Kidney epithelial cell (primary cell): ENCODE results near the gene GPANK1. TPM values are rescaled to one million over a fixed set of nuclear protein-coding genes. Genes with fewer than 3 reads are reported as not detected.
A peak's percentile ranks its signal among the peaks of the same experiment; 100 is the strongest.

Source experiments
- DNase-seq: peaks from one replicate; pipeline ENCODE4 v3.0.0-alpha.2; 2010; ENCODE audit warnings: low read depth
- H3K27me3 ChIP-seq: 2 replicates; pipeline ENCODE4 v1.6.0; 2011; ENCODE audit warnings: low read length; ENCODE audit not compliant: control insufficient read depth, insufficient read depth
- H3K36me3 ChIP-seq: 2 replicates; pipeline ENCODE4 v1.5.1; 2011; ENCODE audit warnings: low read length; ENCODE audit not compliant: control insufficient read depth, insufficient read depth
- H3K4me3 ChIP-seq: 2 replicates; pipeline ENCODE4 v1.5.1; 2011; ENCODE audit warnings: low read depth, mild to moderate bottlenecking, control low read depth, low read length
- total RNA-seq: library from RNA; depleted of rRNA; stranded (reverse); fragments of >200 nt; gene quantifications from 2 replicates; pipeline ENCODE4 v1.2.3, GENCODE V29; 2015
- TF ChIP-seq, protein P1 (sequence below): IDR thresholded peaks from 2 replicates; pipeline ENCODE4 v1.5.1; 2011; ENCODE audit warnings: mild to moderate bottlenecking, moderate library complexity, low read length, control low read depth, inconsistent platforms; ENCODE audit not compliant: insufficient read depth, poor library complexity, severe bottlenecking

GPANK1 gene
- total RNA-seq, 1 donor from 2014 or later: 22.0 TPM

DNA sequence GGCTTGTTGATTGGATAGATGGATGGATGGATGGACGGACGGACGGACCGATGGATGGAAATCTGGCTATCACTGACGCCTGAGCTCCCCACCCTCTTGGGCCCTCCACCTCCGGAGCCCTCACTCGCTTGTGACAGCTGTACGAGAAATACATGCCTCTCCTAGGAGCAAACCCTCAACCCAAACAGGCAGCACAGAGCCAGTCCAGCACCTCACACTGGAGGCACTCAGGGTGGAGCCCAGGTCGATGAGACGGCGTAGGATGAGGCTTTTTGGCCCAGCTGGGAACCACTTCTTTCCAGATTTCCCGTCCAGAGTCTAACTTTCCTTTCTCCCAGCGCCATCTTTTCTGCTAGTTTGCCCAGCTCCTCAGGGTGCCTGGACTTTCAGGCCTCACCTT lies 18.8 kb upstream of the GPANK1 start:
- H3K27me3 ChIP-seq: no peaks in the 10 kb centered on the region
- H3K36me3 ChIP-seq: no peaks in the 10 kb centered on the region
- H3K4me3 ChIP-seq: no peak overlapping the region
- TF ChIP-seq, protein P1, sequence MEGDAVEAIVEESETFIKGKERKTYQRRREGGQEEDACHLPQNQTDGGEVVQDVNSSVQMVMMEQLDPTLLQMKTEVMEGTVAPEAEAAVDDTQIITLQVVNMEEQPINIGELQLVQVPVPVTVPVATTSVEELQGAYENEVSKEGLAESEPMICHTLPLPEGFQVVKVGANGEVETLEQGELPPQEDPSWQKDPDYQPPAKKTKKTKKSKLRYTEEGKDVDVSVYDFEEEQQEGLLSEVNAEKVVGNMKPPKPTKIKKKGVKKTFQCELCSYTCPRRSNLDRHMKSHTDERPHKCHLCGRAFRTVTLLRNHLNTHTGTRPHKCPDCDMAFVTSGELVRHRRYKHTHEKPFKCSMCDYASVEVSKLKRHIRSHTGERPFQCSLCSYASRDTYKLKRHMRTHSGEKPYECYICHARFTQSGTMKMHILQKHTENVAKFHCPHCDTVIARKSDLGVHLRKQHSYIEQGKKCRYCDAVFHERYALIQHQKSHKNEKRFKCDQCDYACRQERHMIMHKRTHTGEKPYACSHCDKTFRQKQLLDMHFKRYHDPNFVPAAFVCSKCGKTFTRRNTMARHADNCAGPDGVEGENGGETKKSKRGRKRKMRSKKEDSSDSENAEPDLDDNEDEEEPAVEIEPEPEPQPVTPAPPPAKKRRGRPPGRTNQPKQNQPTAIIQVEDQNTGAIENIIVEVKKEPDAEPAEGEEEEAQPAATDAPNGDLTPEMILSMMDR: no peak
- no peak for DNase-seq

GRCh38 chr6:31681135-31681671 lies 16.4 kb upstream of the GPANK1 start:
- Histone ChIP-seq H3K36me3 (no peaks in the 10 kb centered on the region), H3K4me3 (peak overlapping the region; percentile 14), H3K27me3 (no peaks in the 10 kb centered on the region)
- DNase-seq: peak; percentile 26
- TF ChIP-seq, protein P1: no peak

GRCh38 chr6:31680226-31681134 lies 15.7 kb upstream of the GPANK1 start, which contains the start of gene LY6G5C:
TSS of gene LY6G5C (minus strand) at chr6:31681067. CDS start at chr6:31680373, 694 bp downstream.
- H3K4me3 ChIP-seq: peak within 1 kb of the TSS; percentile 14
- TF ChIP-seq, protein P1: peak; percentile 88
- DNase-seq: peak; percentile 59
- H3K27me3 ChIP-seq: no peaks in the 10 kb centered on the region
- H3K36me3 ChIP-seq: no peaks in the 10 kb centered on the region

DNA sequence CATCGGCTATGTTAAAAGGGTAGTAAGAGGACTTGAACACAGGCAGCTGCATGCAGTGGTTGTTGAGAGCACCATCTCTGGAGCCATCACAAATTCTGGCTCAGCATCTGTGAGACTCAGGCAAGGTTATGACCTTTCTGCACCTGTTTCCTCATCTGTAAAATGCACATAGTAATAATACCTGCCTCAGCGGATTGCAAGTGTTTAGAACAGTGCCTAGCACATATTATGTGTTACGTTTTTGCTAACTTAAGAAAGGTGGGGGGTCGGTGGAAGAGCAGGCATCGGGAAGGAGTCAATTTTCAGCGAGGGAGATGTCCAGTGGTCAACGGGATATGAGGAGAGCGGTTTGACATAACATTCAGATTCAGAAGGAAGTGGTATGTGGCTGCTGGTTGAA lies 13.2 kb upstream of the GPANK1 start:
- H3K4me3 ChIP-seq: no peak overlapping the region
- H3K36me3 ChIP-seq: peaks cover 1% of the 10 kb centered on the region
- TF ChIP-seq, protein P1: no peak
- DNase-seq: no peak
- H3K27me3 ChIP-seq: no peaks in the 10 kb centered on the region

- Histone ChIP-seq H3K4me3 (no peak overlapping the region), H3K36me3 (peaks cover 1% of the 10 kb centered on the region), H3K27me3 (no peaks in the 10 kb centered on the region)
- TF ChIP-seq, protein P1: no peak
- DNase-seq: no peak
Measured at GRCh38 chr6:31676904-31677303, 12.1 kb upstream of the GPANK1 start.
